PC-9 (cell line): Measurements from ENCODE around the gene PIAS2. TPM values are rescaled to one million over a fixed set of nuclear protein-coding genes. Genes with fewer than 3 reads are reported as not detected.
"Not testable (repeated sequence)": the region's sequence is repeated elsewhere in the genome, so short reads cannot be mapped to it uniquely, and the experiment has no call there.

Source experiments
- BruUV-seq: library from RNA; stranded (reverse); fragments of 400-500 nt; replicated peaks from 2 replicates; lab custom pipeline; 2021; lab: Mats Ljungman, UMichigan
- CTCF ChIA-PET: fragments of 300-600 bp; sonication (Branson Sonifier 250); formaldehyde crosslinking; loops from one replicate; lab custom pipeline; 2022; ENCODE audit warnings: antibody characterized with exemption; lab: Charles Lee
- POLR2A ChIA-PET: fragments of 300-600 bp; sonication (Branson Sonifier 250); formaldehyde crosslinking; loops from one replicate; lab custom pipeline; 2022; ENCODE audit warnings: antibody characterized with exemption; ENCODE audit not compliant: unreplicated experiment; lab: Charles Lee
- DNase-seq, 2 experiments: peaks; one replicate each; pipeline versions ENCODE4 v3.0.0 to v3.0.0-alpha.2; 2015 to 2022; ENCODE audit warnings: mixed read lengths in 1 of 2
- H2AFZ ChIP-seq: fragments of 200-600 bp; sonication (generic); 2 replicates; pipeline ENCODE4 v1.8.1; 2017; ENCODE audit warnings: antibody characterized with exemption
- H3F3A ChIP-seq: fragments of 200-600 bp; sonication (generic); 2 replicates; pipeline ENCODE4 v1.8.1; 2017; ENCODE audit warnings: antibody characterized with exemption, mild to moderate bottlenecking, low read depth; ENCODE audit not compliant: insufficient read depth
- H3K27ac ChIP-seq: fragments of 200-600 bp; sonication (generic); 2 replicates; pipeline ENCODE4 v1.6.1; 2016; ENCODE audit warnings: mixed run types
- H3K27me3 ChIP-seq: fragments of 200-600 bp; sonication (generic); 2 replicates; pipeline ENCODE4 v1.6.1; 2016; ENCODE audit warnings: low read depth, mixed run types; ENCODE audit not compliant: insufficient read depth
- H3K36me3 ChIP-seq: fragments of 200-600 bp; sonication (generic); 2 replicates; pipeline ENCODE4 v1.6.1; 2016; ENCODE audit warnings: low read depth, mixed run types
- H3K4me1 ChIP-seq: fragments of 200-600 bp; sonication (generic); replicated peaks from 2 replicates; pipeline ENCODE4 v1.6.1; 2016; ENCODE audit warnings: mixed run types; ENCODE audit not compliant: insufficient read depth
- H3K4me2 ChIP-seq: fragments of 200-600 bp; sonication (generic); 2 replicates; pipeline ENCODE4 v1.6.1; 2017; ENCODE audit warnings: mixed run types
- H3K4me3 ChIP-seq: fragments of 200-600 bp; sonication (generic); 2 replicates; pipeline ENCODE4 v1.6.1; 2016; ENCODE audit warnings: mixed run types
- H3K79me2 ChIP-seq: fragments of 200-600 bp; sonication (generic); 2 replicates; pipeline ENCODE4 v1.6.1; 2017; ENCODE audit warnings: low read depth, mixed run types
- H3K9me2 ChIP-seq: fragments of 200-600 bp; sonication (generic); 2 replicates; pipeline ENCODE4 v1.8.1; 2017; ENCODE audit warnings: mild to moderate bottlenecking; ENCODE audit not compliant: insufficient read depth
- H3K9me3 ChIP-seq: fragments of 200-600 bp; sonication (generic); 2 replicates; pipeline ENCODE4 v1.8.1; 2016; ENCODE audit warnings: low read depth; ENCODE audit not compliant: insufficient read depth
- H4K20me1 ChIP-seq: fragments of 200-600 bp; sonication (generic); 2 replicates; pipeline ENCODE4 v1.8.1; 2017; ENCODE audit not compliant: insufficient read depth
- EZH2 ChIP-seq: fragments of 200-600 bp; sonication (generic); IDR thresholded peaks from 2 replicates; pipeline ENCODE4 v1.8.0; 2017; ENCODE audit warnings: antibody characterized with exemption, low read depth
- intact Hi-C: fragments of 100-400 bp; cut with micrococcal nuclease; formaldehyde crosslinking; loops from one replicate; pipeline ENCODE4 v1.10.0; 2022; ENCODE audit not compliant: unreplicated experiment
- total RNA-seq: library from RNA; stranded (reverse); gene quantifications from 2 replicates; pipeline ENCODE4 v1.2.3, GENCODE V29; 2021
- TF ChIP-seq, protein P1 (sequence below): fragments of 200-600 bp; sonication (generic); conservative IDR thresholded peaks from 2 replicates; pipeline ENCODE4 v1.6.1; 2017; ENCODE audit warnings: mixed run types, antibody characterized with exemption, mild to moderate bottlenecking, moderate library complexity

PIAS2 gene
- total RNA-seq, 1 experiment from 2014 or later = 17.5 TPM

DNA sequence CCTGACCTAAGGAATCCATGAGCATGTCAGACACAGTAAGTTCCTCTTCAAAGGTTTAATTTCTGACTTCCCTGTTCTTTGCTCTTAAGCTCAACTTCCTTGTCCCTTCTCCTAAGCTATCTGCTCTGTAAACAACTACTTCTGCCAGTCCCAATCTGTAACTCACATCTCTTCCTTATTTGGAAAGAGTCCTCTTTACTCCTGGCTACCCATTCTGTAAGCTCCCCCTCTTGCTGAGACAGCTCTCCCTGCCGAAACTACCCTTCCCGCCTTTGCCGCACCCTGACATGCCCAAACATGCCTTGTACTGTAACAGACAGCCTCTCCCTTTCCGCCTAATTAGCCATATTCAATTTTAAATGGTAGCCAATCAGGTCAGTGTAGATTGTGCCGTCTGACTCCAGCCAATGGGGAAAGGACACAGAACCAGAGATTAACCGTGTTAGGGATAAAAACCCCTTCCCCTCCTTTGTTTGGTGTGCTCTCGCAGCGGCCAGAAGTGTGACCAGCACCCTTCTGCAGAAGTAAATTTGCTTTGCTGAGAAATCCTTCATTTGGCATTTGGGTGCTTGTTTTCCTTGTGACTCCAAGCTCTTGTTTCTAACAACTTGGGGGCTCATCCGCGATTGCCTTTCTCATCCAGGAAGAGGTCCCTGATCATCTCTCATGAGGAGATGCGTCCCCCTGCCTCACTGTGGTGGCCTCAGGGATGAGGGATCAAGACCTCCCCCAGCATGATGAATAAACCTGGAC lies 49.0 kb downstream of the PIAS2 start:
- no TSS peak for BruUV-seq
- Histone ChIP-seq H3K9me3 (no peaks in the 10 kb centered on the region), H3K9me2 (no peaks in the 10 kb centered on the region), H3F3A (no peaks in the 10 kb centered on the region), H3K4me3 (no peak overlapping the region), H3K36me3 (no peaks in the 10 kb centered on the region), H2AFZ (no peak overlapping the region), H3K4me2 (no peak overlapping the region), H4K20me1 (no peaks in the 10 kb centered on the region), H3K27me3 (no peaks in the 10 kb centered on the region), H3K27ac (no peak overlapping the region), H3K4me1 (no peaks in the 10 kb centered on the region), H3K79me2 (no peaks in the 10 kb centered on the region)
- ChIA-PET POLR2A (no interaction called here), CTCF (no interaction called here)
- TF ChIP-seq EZH2 = no peak
- TF ChIP-seq, protein P1, sequence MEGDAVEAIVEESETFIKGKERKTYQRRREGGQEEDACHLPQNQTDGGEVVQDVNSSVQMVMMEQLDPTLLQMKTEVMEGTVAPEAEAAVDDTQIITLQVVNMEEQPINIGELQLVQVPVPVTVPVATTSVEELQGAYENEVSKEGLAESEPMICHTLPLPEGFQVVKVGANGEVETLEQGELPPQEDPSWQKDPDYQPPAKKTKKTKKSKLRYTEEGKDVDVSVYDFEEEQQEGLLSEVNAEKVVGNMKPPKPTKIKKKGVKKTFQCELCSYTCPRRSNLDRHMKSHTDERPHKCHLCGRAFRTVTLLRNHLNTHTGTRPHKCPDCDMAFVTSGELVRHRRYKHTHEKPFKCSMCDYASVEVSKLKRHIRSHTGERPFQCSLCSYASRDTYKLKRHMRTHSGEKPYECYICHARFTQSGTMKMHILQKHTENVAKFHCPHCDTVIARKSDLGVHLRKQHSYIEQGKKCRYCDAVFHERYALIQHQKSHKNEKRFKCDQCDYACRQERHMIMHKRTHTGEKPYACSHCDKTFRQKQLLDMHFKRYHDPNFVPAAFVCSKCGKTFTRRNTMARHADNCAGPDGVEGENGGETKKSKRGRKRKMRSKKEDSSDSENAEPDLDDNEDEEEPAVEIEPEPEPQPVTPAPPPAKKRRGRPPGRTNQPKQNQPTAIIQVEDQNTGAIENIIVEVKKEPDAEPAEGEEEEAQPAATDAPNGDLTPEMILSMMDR = no peak
- no peak for DNase-seq
- intact Hi-C loops = no loop called here

DNA sequence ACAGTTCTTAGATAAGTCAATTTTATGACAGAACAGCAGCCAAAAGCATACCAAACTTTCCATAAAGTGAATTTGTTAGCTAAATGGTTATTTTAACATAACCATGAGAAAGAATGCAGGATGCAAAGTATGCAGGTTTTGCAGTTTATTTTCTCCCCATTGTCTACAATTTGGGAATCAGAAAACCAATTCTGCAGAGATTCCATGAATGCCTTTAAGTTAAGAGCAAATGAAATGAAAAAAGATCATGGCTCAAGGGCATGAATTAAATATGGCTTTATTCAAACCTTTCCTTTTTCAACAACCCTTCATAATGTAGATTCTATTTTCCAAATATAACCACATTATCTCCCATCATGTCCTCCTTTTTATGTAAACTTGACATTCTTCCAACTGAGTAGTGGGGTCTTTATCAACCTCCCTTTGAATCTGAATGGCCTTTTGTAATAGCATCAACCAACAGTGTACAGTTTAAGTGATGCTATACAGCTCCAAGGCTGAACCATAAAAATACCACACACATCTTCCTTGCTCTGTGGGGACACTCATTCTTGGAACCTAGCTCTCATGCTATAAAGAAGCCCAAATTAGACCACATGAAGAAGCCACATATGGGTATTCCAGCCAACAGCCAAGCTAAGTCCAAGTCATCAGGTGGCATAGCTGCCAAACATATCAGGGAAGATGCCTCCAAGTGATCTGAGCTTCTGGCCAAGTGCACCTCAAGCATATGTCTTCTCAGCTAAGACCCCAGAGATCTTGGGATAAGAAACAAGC lies 49.8 kb downstream of the PIAS2 start:
- no peaks in the 10 kb centered on the region for H3F3A ChIP-seq
- no peaks in the 10 kb centered on the region for H3K9me2 ChIP-seq
- POLR2A ChIA-PET = no interaction called here

GRCh38 chr18:46866523-46866922 lies 50.8 kb downstream of the PIAS2 start:
- DNase-seq = no peak
- Histone ChIP-seq H3K4me3 (no peak overlapping the region), H2AFZ (no peak overlapping the region), H3F3A (no peaks in the 10 kb centered on the region), H3K4me1 (no peaks in the 10 kb centered on the region), H4K20me1 (no peaks in the 10 kb centered on the region), H3K27ac (no peak overlapping the region), H3K4me2 (no peak overlapping the region), H3K27me3 (no peaks in the 10 kb centered on the region), H3K36me3 (no peaks in the 10 kb centered on the region), H3K9me2 (no peaks in the 10 kb centered on the region), H3K9me3 (no peaks in the 10 kb centered on the region), H3K79me2 (no peaks in the 10 kb centered on the region)
- ChIA-PET CTCF (no interaction called here), POLR2A (no interaction called here)
- TF ChIP-seq, protein P1 = no peak
- no peak for TF ChIP-seq EZH2
- BruUV-seq = no TSS peak
- intact Hi-C loops = no loop called here

More for the DNA sequence above, 49.8 kb downstream of the PIAS2 start:
- H3K27me3 ChIP-seq = no peaks in the 10 kb centered on the region
- no peak overlapping the region for H3K27ac ChIP-seq
- H4K20me1 ChIP-seq = no peaks in the 10 kb centered on the region
- DNase-seq = no peak
- no peaks in the 10 kb centered on the region for H3K9me3 ChIP-seq
- H3K79me2 ChIP-seq = no peaks in the 10 kb centered on the region
- CTCF ChIA-PET = no interaction called here
- H3K36me3 ChIP-seq = no peaks in the 10 kb centered on the region
- H3K4me3 ChIP-seq = no peak overlapping the region
- H3K4me2 ChIP-seq = no peak overlapping the region
- no TSS peak for BruUV-seq
- no peak overlapping the region for H2AFZ ChIP-seq
- no peaks in the 10 kb centered on the region for H3K4me1 ChIP-seq
- intact Hi-C loops = no loop called here
- TF ChIP-seq, protein P1 = no peak
- TF ChIP-seq EZH2 = no peak

DNA sequence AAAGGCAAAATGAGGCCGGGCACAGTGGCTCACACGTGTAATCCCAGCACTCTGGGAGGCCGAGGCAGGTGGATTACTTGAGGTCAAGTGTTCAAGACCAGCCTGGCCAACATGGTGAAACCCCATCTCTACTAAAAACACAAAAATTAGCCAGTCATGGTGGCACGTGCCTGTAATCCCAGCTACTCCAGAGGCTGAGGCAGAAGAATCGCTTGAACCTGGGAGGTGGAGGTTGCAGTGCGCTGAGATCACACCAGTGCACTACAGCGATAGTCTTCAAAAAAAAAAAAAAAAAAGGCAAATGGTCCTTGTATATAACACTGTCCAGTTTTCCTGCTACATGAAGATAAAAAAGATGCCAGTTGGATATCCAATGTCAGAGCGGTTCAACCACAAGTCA lies 52.1 kb downstream of the PIAS2 start:
- intact Hi-C loops, POLR2A ChIA-PET, H3F3A ChIP-seq, H3K9me2 ChIP-seq, CTCF ChIA-PET, H4K20me1 ChIP-seq, BruUV-seq, H3K4me2 ChIP-seq, H3K4me1 ChIP-seq, H3K4me3 ChIP-seq, H3K79me2 ChIP-seq, H3K9me3 ChIP-seq, H3K27me3 ChIP-seq, H3K36me3 ChIP-seq, DNase-seq, H2AFZ ChIP-seq, H3K27ac ChIP-seq: not testable (repeated sequence)
